ENCODE measurements around the gene S100A12.
"Not testable (repeated sequence)": the region's sequence is repeated elsewhere in the genome, so short reads cannot be mapped to it uniquely, and the experiment has no call there.

Gene S100A12

GRCh38 chr1:153375511-153375910, at the start of gene S100A12:
TSS of gene S100A12 (minus strand) at chr1:153375621. CDS start at chr1:153374592, 1,029 bp downstream.
- Histone ChIP-seq H3K4me3 (ENCODE audit: low read depth in 1 of 2, low read length in 2 of 2) (no peak within 1 kb of the TSS), H3K9ac (ENCODE audit: low read depth in 1 of 2, low read length in 2 of 2) (no peak within 1 kb of the TSS), H3K27ac (ENCODE audit: low read depth, low read length) (no peak within 1 kb of the TSS), H3K4me1 (ENCODE audit: control insufficient read depth in 1 of 2, insufficient read depth in 2 of 2, low read length in 2 of 2) (no peaks in the 10 kb centered on the region), H3K36me3 (ENCODE audit: control insufficient read depth in 1 of 2, insufficient read depth in 2 of 2, low read length in 2 of 2) (no peaks in the 10 kb centered on the region), H3K27me3 (ENCODE audit: control insufficient read depth in 1 of 2, insufficient read depth in 2 of 2, low read length in 2 of 2) (peaks cover 0 to 6% of the 10 kb centered on the region in 2 donors), H3K9me3 (ENCODE audit: control insufficient read depth in 1 of 2, low read length in 2 of 2) (no peaks in the 10 kb centered on the region)

- H3K4me3 ChIP-seq (ENCODE audit: low read depth in 1 of 2, low read length in 2 of 2) = no peak overlapping the region
- no peaks in the 10 kb centered on the region for H3K36me3 ChIP-seq (ENCODE audit: control insufficient read depth in 1 of 2, insufficient read depth in 2 of 2, low read length in 2 of 2)
- H3K9ac ChIP-seq (ENCODE audit: low read depth in 1 of 2, low read length in 2 of 2) = no peak overlapping the region
- no peaks in the 10 kb centered on the region for H3K9me3 ChIP-seq (ENCODE audit: control insufficient read depth in 1 of 2, low read length in 2 of 2)
- no peaks in the 10 kb centered on the region for H3K4me1 ChIP-seq (ENCODE audit: control insufficient read depth in 1 of 2, insufficient read depth in 2 of 2, low read length in 2 of 2)
- H3K27me3 ChIP-seq (ENCODE audit: control insufficient read depth in 1 of 2, insufficient read depth in 2 of 2, low read length in 2 of 2) = no peaks in the 10 kb centered on the region
- H3K27ac ChIP-seq (ENCODE audit: low read depth, low read length) = no peak overlapping the region
Measured at GRCh38 chr1:153422450-153423068, 47.1 kb upstream of the S100A12 start.

GRCh38 chr1:153420306-153420705, 44.9 kb upstream of the S100A12 start:
- Histone ChIP-seq H3K9ac (ENCODE audit: low read depth in 1 of 2, low read length in 2 of 2) (no peak overlapping the region), H3K4me1 (ENCODE audit: control insufficient read depth in 1 of 2, insufficient read depth in 2 of 2, low read length in 2 of 2) (no peaks in the 10 kb centered on the region), H3K4me3 (ENCODE audit: low read depth in 1 of 2, low read length in 2 of 2) (no peak overlapping the region), H3K9me3 (ENCODE audit: control insufficient read depth in 1 of 2, low read length in 2 of 2) (no peaks in the 10 kb centered on the region), H3K27me3 (ENCODE audit: control insufficient read depth in 1 of 2, insufficient read depth in 2 of 2, low read length in 2 of 2) (no peaks in the 10 kb centered on the region), H3K36me3 (ENCODE audit: control insufficient read depth in 1 of 2, insufficient read depth in 2 of 2, low read length in 2 of 2) (no peaks in the 10 kb centered on the region), H3K27ac (ENCODE audit: low read depth, low read length) (no peak overlapping the region)

GRCh38 chr1:153419436-153419793, 44.0 kb upstream of the S100A12 start:
- not testable (repeated sequence) for H3K4me3 ChIP-seq (ENCODE audit: low read depth in 1 of 2, low read length in 2 of 2); H3K4me1 ChIP-seq (ENCODE audit: control insufficient read depth in 1 of 2, insufficient read depth in 2 of 2, low read length in 2 of 2); H3K9ac ChIP-seq (ENCODE audit: low read depth in 1 of 2, low read length in 2 of 2)

GRCh38 chr1:153418758-153419435, 43.5 kb upstream of the S100A12 start:
- not testable (repeated sequence) for H3K27ac ChIP-seq (ENCODE audit: low read depth, low read length); H3K9me3 ChIP-seq (ENCODE audit: control insufficient read depth in 1 of 2, low read length in 2 of 2); H3K27me3 ChIP-seq (ENCODE audit: control insufficient read depth in 1 of 2, insufficient read depth in 2 of 2, low read length in 2 of 2); H3K4me1 ChIP-seq (ENCODE audit: control insufficient read depth in 1 of 2, insufficient read depth in 2 of 2, low read length in 2 of 2); H3K9ac ChIP-seq (ENCODE audit: low read depth in 1 of 2, low read length in 2 of 2); H3K36me3 ChIP-seq (ENCODE audit: control insufficient read depth in 1 of 2, insufficient read depth in 2 of 2, low read length in 2 of 2); H3K4me3 ChIP-seq (ENCODE audit: low read depth in 1 of 2, low read length in 2 of 2)

More at GRCh38 chr1:153419436-153419793, 44.0 kb upstream of the S100A12 start:
- H3K27ac ChIP-seq (ENCODE audit: low read depth, low read length); H3K9me3 ChIP-seq (ENCODE audit: control insufficient read depth in 1 of 2, low read length in 2 of 2); H3K27me3 ChIP-seq (ENCODE audit: control insufficient read depth in 1 of 2, insufficient read depth in 2 of 2, low read length in 2 of 2); H3K36me3 ChIP-seq (ENCODE audit: control insufficient read depth in 1 of 2, insufficient read depth in 2 of 2, low read length in 2 of 2): not testable (repeated sequence)

- no peaks in the 10 kb centered on the region for H3K4me1 ChIP-seq (ENCODE audit: control insufficient read depth in 1 of 2, insufficient read depth in 2 of 2, low read length in 2 of 2)
- no peak overlapping the region for H3K27ac ChIP-seq (ENCODE audit: low read depth, low read length)
- no peak overlapping the region for H3K9ac ChIP-seq (ENCODE audit: low read depth in 1 of 2, low read length in 2 of 2)
- H3K27me3 ChIP-seq (ENCODE audit: control insufficient read depth in 1 of 2, insufficient read depth in 2 of 2, low read length in 2 of 2) = no peaks in the 10 kb centered on the region
- H3K9me3 ChIP-seq (ENCODE audit: control insufficient read depth in 1 of 2, low read length in 2 of 2) = no peaks in the 10 kb centered on the region
- H3K4me3 ChIP-seq (ENCODE audit: low read depth in 1 of 2, low read length in 2 of 2) = no peak overlapping the region
- no peaks in the 10 kb centered on the region for H3K36me3 ChIP-seq (ENCODE audit: control insufficient read depth in 1 of 2, insufficient read depth in 2 of 2, low read length in 2 of 2)
Measured at GRCh38 chr1:153417136-153417888, 41.9 kb upstream of the S100A12 start.

GRCh38 chr1:153415850-153416570, 40.6 kb upstream of the S100A12 start, which contains the start of gene S100A7A:
TSS of gene S100A7A (plus strand) at chr1:153416520. CDS start at chr1:153418083, 1,563 bp downstream.
- Histone ChIP-seq H3K9me3 (ENCODE audit: control insufficient read depth in 1 of 2, low read length in 2 of 2) (no peaks in the 10 kb centered on the region), H3K4me1 (ENCODE audit: control insufficient read depth in 1 of 2, insufficient read depth in 2 of 2, low read length in 2 of 2) (no peaks in the 10 kb centered on the region), H3K36me3 (ENCODE audit: control insufficient read depth in 1 of 2, insufficient read depth in 2 of 2, low read length in 2 of 2) (no peaks in the 10 kb centered on the region), H3K27ac (ENCODE audit: low read depth, low read length) (no peak within 1 kb of the TSS), H3K27me3 (ENCODE audit: control insufficient read depth in 1 of 2, insufficient read depth in 2 of 2, low read length in 2 of 2) (no peaks in the 10 kb centered on the region), H3K9ac (ENCODE audit: low read depth in 1 of 2, low read length in 2 of 2) (no peak within 1 kb of the TSS), H3K4me3 (ENCODE audit: low read depth in 1 of 2, low read length in 2 of 2) (no peak within 1 kb of the TSS)

GRCh38 chr1:153413961-153414360, 38.5 kb upstream of the S100A12 start:
- H3K9ac ChIP-seq (ENCODE audit: low read depth in 1 of 2, low read length in 2 of 2); H3K4me1 ChIP-seq (ENCODE audit: control insufficient read depth in 1 of 2, insufficient read depth in 2 of 2, low read length in 2 of 2); H3K27ac ChIP-seq (ENCODE audit: low read depth, low read length); H3K36me3 ChIP-seq (ENCODE audit: control insufficient read depth in 1 of 2, insufficient read depth in 2 of 2, low read length in 2 of 2); H3K9me3 ChIP-seq (ENCODE audit: control insufficient read depth in 1 of 2, low read length in 2 of 2); H3K27me3 ChIP-seq (ENCODE audit: control insufficient read depth in 1 of 2, insufficient read depth in 2 of 2, low read length in 2 of 2); H3K4me3 ChIP-seq (ENCODE audit: low read depth in 1 of 2, low read length in 2 of 2): not testable (repeated sequence)

- H3K27me3 ChIP-seq (ENCODE audit: control insufficient read depth in 1 of 2, insufficient read depth in 2 of 2, low read length in 2 of 2); H3K36me3 ChIP-seq (ENCODE audit: control insufficient read depth in 1 of 2, insufficient read depth in 2 of 2, low read length in 2 of 2); H3K9ac ChIP-seq (ENCODE audit: low read depth in 1 of 2, low read length in 2 of 2); H3K9me3 ChIP-seq (ENCODE audit: control insufficient read depth in 1 of 2, low read length in 2 of 2); H3K4me1 ChIP-seq (ENCODE audit: control insufficient read depth in 1 of 2, insufficient read depth in 2 of 2, low read length in 2 of 2); H3K27ac ChIP-seq (ENCODE audit: low read depth, low read length); H3K4me3 ChIP-seq (ENCODE audit: low read depth in 1 of 2, low read length in 2 of 2): not testable (repeated sequence)
Measured at GRCh38 chr1:153407274-153407673, 31.9 kb upstream of the S100A12 start.
